HG03159 (cell line): ENCODE measurements around the gene GTSF1L.

Experiments used
- ATAC-seq: cut with Tn5 transposase; IDR thresholded peaks from one replicate; pipeline ENCODE4 v1.9.1; 2021; ENCODE audit warnings: mild to moderate bottlenecking, moderate library complexity; ENCODE audit not compliant: unreplicated experiment

The GTSF1L gene

DNA sequence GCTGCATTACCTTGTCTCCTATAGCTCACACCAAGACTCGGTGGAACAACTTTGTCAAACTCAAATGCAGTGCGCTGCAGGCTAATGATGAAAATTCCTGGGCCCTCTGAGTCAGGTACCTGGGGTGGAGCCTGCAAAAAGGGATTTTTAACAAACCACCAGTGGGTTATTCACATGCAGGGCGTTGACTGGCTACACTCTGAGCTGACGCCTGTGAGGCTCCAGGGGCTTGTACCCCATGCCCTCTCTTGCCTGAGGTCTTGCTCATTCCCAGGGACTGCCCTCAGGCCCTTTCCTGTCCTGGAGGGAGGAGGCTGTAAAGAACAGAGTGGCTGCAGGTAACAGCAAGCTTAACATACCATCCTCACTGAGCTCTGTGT is 9.2 kb downstream of the GTSF1L start:
- ATAC-seq = no peak

GRCh38 chr20:43716757-43717615 is 9.8 kb downstream of the GTSF1L start:
- no peak for ATAC-seq

DNA sequence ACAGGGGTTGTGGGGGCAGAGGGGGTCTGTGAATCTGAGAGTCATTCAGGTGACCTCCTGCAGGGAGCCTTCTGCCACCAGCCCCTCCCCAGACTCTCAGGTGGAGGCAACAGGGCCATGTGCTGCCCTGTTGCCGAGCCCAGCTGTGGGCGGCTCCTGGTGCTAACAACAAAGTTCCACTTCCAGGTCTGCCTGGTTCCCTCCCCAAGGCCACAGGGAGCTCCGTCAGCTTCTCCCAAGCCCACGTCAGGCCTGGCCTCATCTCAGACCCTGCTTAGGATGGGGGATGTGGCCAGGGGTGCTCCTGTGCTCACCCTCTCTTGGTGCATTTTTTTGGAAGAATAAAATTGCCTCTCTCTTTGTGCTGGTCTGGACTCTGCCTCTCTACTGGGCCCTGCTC is 10.7 kb downstream of the GTSF1L start:
- ATAC-seq = no peak

DNA sequence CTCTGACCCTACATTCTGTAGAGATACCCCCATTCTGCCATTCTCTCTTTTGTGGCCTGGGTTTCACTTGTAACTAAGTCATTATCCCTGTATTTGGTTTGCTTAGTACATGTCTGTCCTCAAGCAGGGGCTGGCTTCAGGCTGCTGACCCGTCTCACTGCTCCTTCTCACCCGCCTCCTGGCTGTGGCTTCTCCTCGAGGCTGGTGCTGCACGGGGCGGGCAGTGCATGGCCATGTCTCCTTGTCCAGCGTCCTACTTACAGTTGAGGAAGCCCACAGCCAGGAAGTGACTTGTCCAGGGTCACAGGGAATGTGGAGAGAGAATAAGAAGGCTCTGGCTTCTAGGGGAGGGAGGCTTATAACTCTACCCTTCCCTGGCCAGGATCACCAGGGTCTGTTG is 11.3 kb downstream of the GTSF1L start:
- no peak for ATAC-seq

DNA sequence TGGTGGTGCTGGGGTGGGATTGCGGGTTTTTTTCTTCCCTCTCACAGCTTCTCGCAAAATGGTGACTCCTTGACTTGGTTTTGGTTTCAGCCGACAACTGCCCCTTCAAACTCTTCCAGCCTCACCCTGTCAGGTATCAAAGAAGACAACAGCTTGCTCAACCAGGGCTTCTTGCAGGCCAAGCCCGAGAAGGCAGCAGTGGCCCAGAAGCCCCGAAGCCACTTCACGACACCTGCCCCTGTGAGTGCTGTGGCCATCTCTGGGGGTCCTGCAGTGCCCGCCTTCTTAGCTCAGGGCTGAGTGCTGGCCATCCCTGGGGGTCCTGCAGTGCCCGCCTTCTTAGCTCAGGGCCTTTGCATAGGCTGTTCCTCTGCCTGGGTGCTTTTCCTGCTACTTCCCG is 11.8 kb downstream of the GTSF1L start:
- ATAC-seq = no peak

- peak; percentile 17 for ATAC-seq
These were observed 15.6 kb downstream of the GTSF1L start for GRCh38 chr20:43711098-43711654.

DNA sequence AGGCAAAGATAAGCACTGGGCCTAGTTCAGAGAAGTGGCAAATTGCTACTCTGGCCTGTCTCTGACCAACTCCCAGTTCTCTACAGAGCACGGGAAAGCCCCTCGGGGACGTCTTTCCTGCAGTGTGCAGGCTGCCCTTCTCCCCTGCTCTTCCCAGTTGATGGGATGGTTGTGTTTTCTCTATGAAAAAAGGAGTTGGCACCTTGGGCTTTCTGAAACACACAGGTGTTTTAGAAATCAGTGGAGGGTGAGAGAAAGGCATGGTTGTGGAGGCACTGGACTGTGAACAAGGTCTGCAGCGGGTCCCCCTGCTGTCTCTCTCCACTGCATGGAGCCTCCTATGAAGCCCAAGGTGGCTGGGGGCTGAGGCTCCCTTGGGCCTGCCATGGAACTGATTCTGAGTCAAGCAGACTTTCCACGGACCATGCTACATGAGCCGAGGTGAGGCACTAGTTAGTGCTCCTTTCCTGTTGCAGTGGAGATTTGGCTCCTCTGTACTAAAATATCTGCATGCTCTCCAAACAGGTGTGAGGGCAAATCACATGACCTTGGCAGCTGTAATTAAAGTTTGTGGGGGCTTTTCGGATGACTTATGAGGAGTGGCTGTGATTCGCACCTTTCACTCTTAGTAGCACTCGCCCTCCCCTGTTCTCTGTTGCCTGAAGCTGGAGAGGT is 16.3 kb downstream of the GTSF1L start:
- ATAC-seq = peak; percentile 53

DNA sequence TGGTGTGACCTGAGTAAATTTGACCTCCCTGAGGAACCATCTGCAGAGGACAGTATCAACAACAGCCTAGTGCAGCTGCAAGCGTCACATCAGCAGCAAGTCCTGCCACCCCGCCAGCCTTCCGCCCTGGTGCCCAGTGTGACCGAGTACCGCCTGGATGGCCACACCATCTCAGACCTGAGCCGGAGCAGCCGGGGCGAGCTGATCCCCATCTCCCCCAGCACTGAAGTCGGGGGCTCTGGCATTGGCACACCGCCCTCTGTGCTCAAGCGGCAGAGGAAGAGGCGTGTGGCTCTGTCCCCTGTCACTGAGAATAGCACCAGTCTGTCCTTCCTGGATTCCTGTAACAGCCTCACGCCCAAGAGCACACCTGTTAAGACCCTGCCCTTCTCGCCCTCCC is 24.3 kb downstream of the GTSF1L start:
- no peak for ATAC-seq

GRCh38 chr20:43700627-43701026 is 26.2 kb downstream of the GTSF1L start:
- ATAC-seq = no peak

GRCh38 chr20:43699941-43700565 is 26.7 kb downstream of the GTSF1L start:
- no peak for ATAC-seq

- no peak for ATAC-seq
These were observed 31.2 kb downstream of the GTSF1L start for GRCh38 chr20:43695571-43695970.

DNA sequence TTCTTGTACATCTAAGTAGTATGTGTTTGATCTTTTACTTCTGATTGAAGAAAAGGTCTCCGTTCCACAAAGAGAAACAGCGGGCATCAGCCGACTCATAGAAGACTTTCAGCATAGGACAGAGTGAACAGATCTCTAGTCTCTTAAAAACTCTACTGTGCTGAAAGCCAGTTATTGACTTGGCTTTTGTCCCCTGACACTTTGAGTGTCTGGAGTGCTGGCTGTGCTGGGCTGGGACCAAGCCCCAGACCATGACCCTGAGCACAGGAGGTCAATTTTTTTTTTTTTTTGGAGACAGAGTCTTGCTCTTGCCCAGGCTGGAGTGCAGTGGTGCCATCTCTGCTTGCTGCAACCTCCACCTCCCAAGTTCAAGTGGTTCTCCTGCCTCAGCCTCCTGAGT is 32.0 kb downstream of the GTSF1L start:
- ATAC-seq = no peak

- ATAC-seq = no peak
These were observed 34.8 kb downstream of the GTSF1L start for GRCh38 chr20:43691928-43692524.

DNA sequence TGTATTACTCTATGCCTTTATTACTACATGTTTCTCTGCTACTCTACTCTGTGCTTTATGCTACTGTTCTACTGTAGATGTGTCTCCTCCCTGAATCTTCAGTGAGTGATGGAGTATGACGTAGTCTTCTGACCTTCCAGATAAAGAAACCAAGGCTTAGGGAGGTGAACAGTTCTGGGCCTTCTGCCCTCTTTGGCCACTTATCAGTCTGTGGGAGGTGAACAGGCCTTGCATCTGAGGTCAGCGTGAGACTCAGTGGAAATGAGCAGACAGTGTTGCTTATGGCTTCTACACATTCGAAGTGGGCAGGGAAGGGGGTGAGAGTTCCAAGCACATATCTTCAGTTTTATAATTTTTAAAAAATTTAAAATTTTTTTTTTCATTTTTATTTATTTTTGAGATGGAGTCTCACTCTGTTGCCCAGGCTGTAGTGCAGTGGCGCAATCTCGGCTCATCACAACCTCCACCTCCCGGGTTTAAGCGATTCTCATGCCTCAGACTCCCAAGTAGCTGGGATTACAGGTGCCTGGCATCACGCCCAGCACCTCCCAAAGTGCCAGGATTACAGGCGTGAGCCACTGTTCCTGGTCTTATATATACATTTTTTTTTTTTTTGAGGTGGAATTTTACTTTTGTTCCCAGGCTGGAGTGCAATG is 35.7 kb downstream of the GTSF1L start:
- ATAC-seq = no peak

DNA sequence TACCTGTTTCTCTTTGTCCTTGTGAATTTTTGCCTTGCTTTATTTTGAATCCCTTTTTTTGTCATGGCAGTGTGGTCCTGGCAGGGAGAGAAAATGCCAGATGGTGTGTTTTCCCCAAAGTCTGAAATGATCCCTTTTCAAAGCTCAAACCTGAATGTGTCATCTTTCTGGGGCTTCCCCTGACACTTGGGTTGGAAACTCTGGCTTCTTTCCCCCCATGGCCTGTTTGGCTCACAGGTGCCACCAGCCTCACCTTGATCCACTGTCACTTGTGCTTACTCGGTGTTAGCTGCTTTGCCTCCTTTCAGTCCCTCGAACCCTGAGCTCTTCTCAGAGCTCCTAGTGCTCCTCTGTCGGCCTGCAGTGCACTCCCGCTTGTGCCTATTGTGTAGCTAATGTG is 37.6 kb downstream of the GTSF1L start:
- no peak for ATAC-seq

- no peak for ATAC-seq
These were observed 40.0 kb downstream of the GTSF1L start for GRCh38 chr20:43686820-43687219.

GRCh38 chr20:43682446-43682845 is 44.4 kb downstream of the GTSF1L start:
- peak; percentile 23 for ATAC-seq

- ATAC-seq = peak; percentile 93
These were observed 44.8 kb downstream of the GTSF1L start for GRCh38 chr20:43681991-43682410.

DNA sequence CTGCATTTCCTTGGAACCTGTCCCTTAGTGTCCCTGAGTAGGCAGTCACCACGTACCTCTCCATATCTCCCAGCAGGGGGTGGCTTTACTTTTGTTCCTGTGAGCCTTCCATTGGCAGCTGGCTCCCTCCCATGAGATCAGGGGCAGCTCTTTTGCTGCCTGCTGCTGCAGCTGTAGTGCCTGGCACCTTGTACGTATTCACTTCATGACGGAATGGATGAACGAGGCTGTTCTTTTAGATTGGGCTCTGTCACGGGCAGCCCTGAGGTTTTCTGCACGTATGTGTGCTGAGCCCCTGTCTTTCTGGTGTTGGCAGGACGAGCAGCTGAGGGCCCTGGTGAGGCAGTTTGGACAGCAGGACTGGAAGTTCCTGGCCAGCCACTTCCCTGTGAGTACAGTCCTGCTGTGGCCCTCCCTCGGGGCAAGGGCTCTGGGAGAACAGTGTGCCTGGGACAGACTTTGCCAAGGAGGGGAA is 45.3 kb downstream of the GTSF1L start:
- peak; percentile 27 for ATAC-seq

- no peak for ATAC-seq
These were observed 45.8 kb downstream of the GTSF1L start for GRCh38 chr20:43680981-43681380.

- ATAC-seq = no peak
These were observed 50.4 kb downstream of the GTSF1L start for GRCh38 chr20:43676368-43676767.
